ENCODE data around the gene WNT3. TPM values are rescaled to one million over a fixed set of nuclear protein-coding genes. Genes with fewer than 3 reads are reported as not detected.

WNT3 gene
- total and polyA plus RNA-seq, 2 experiments from 2014 or later, result 2.7 to 3.4 TPM

GRCh38 chr17:46823657-46824056, 5.2 kb upstream of the WNT3 start:
- Mint-ChIP-seq H3K4me1 (peaks cover 21% of the 10 kb centered on the region), H3K27me3 (ENCODE audit: insufficient read depth, low read depth, poor library complexity) (peaks cover 57% of the 10 kb centered on the region), H3K27ac (no peak overlapping the region), H3K4me3 (no peak overlapping the region), H3K36me3 (ENCODE audit: low read depth) (no peaks in the 10 kb centered on the region), H3K9me3 (no peaks in the 10 kb centered on the region)
- no peaks in the 10 kb centered on the region; the same call in 1 of the 2 replicates for H4K20me1 ChIP-seq (replicated peaks; ENCODE audit: insufficient read depth)
- peaks cover 16% of the 10 kb centered on the region for H3K4me1 ChIP-seq (ENCODE audit: insufficient read depth)
- no peaks in the 10 kb centered on the region for H3K9me2 ChIP-seq (ENCODE audit: insufficient read depth)
- no peak overlapping the region for H3K4me3 ChIP-seq
- peaks cover 28% of the 10 kb centered on the region for H3F3A ChIP-seq (replicated peaks; ENCODE audit: low read depth)
- TF ChIP-seq NANOG (IDR thresholded peaks at IDR 0.05; ENCODE audit: borderline replicate concordance), result no peak
- no peak for TF ChIP-seq REST (IDR thresholded peaks at IDR 0.05; ENCODE audit: unreplicated experiment)
- TF ChIP-seq CTCF (conservative IDR thresholded peaks at IDR 0.05; ENCODE audit: low read depth in 2 of 2), result no peak
- TF ChIP-seq POLR2AphosphoS5 (IDR thresholded peaks at IDR 0.05; ENCODE audit: low read depth), result no peak
- TF ChIP-seq EZH2 (IDR thresholded peaks at IDR 0.05; ENCODE audit: low read depth, unreplicated experiment), result no peak
- TF ChIP-seq ZNF114 (CRISPR knock-in tag; IDR thresholded peaks at IDR 0.05), result no peak
- TF ChIP-seq EZH2phosphoT487 (IDR thresholded peaks at IDR 0.05; ENCODE audit: unreplicated experiment), result no peak
- TF ChIP-seq ZNF331 (CRISPR knock-in tag; IDR thresholded peaks at IDR 0.05; ENCODE audit: low read depth), result no peak
- TF ChIP-seq CREB1 (CRISPR knock-in tag; IDR thresholded peaks at IDR 0.05; ENCODE audit: low read depth), result no peak
- no peak for TF ChIP-seq STAT1 (IDR thresholded peaks at IDR 0.05; ENCODE audit: unreplicated experiment)
- TF ChIP-seq JUNB (IDR thresholded peaks at IDR 0.05; ENCODE audit: unreplicated experiment), result no peak
- no peak for TF ChIP-seq ETS1 (IDR thresholded peaks at IDR 0.05)
- TF ChIP-seq ZNF462 (CRISPR knock-in tag; IDR thresholded peaks at IDR 0.05), result no peak
- H3K27ac ChIP-seq (ENCODE audit: low read depth), result no peak overlapping the region
- no peak for ATAC-seq
- no peaks in the 10 kb centered on the region for H3K79me2 ChIP-seq (replicated peaks; ENCODE audit: insufficient read depth)
- no peaks in the 10 kb centered on the region for H3K36me3 ChIP-seq (ENCODE audit: insufficient read depth)
- H3K4me2 ChIP-seq, result no peak overlapping the region
- no peak for DNase-seq (ENCODE audit: low spot score)
- peaks cover 57% of the 10 kb centered on the region for H3K27me3 ChIP-seq (ENCODE audit: insufficient read depth)
- H2AFZ ChIP-seq, result no peak overlapping the region
